Fibroblast of skin of abdomen (primary cell): Measurements from ENCODE around the gene TRIM24.
"Not testable (repeated sequence)": the region's sequence is repeated elsewhere in the genome, so short reads cannot be mapped to it uniquely, and the experiment has no call there.

Source experiments
- DNase-seq: peaks from one replicate; pipeline ENCODE4 v3.0.0-alpha.2; 2013

TRIM24 gene

GRCh38 chr7:138495485-138495884 lies 35.4 kb downstream of the TRIM24 start:
- DNase-seq, result no peak

GRCh38 chr7:138499340-138499739 lies 39.3 kb downstream of the TRIM24 start:
- DNase-seq, result no peak

GRCh38 chr7:138500303-138500702 lies 40.2 kb downstream of the TRIM24 start:
- DNase-seq, result not testable (repeated sequence)

- no peak for DNase-seq
These were observed 40.8 kb downstream of the TRIM24 start for GRCh38 chr7:138500892-138501291.

- peak; percentile 9 for DNase-seq
These were observed 42.1 kb downstream of the TRIM24 start for GRCh38 chr7:138502023-138502767.

GRCh38 chr7:138505361-138505873 lies 45.4 kb downstream of the TRIM24 start:
- DNase-seq, result no peak

- no peak for DNase-seq
These were observed 46.7 kb downstream of the TRIM24 start for GRCh38 chr7:138506764-138507163.

- DNase-seq, result no peak
These were observed 49.9 kb downstream of the TRIM24 start for GRCh38 chr7:138510003-138510402.

- DNase-seq, result no peak
These were observed 52.2 kb downstream of the TRIM24 start for GRCh38 chr7:138512092-138512858.

- no peak for DNase-seq
These were observed 52.8 kb downstream of the TRIM24 start for GRCh38 chr7:138512885-138513284.

GRCh38 chr7:138513344-138513871 lies 53.3 kb downstream of the TRIM24 start:
- DNase-seq, result no peak

GRCh38 chr7:138514044-138514443 lies 54.0 kb downstream of the TRIM24 start:
- DNase-seq, result no peak

- no peak for DNase-seq
These were observed 55.0 kb downstream of the TRIM24 start for GRCh38 chr7:138515001-138515528.

- DNase-seq, result no peak
These were observed 59.2 kb downstream of the TRIM24 start for GRCh38 chr7:138519061-138519798.

- no peak for DNase-seq
These were observed 60.7 kb downstream of the TRIM24 start for GRCh38 chr7:138520742-138521141.

- DNase-seq, result no peak
These were observed 61.9 kb downstream of the TRIM24 start for GRCh38 chr7:138521837-138522461.

GRCh38 chr7:138524259-138524658 lies 64.2 kb downstream of the TRIM24 start:
- DNase-seq, result no peak

GRCh38 chr7:138525757-138526156 lies 65.7 kb downstream of the TRIM24 start:
- no peak for DNase-seq

GRCh38 chr7:138527746-138528223 lies 67.7 kb downstream of the TRIM24 start:
- peak; percentile 0 for DNase-seq

GRCh38 chr7:138536833-138537232 lies 76.8 kb downstream of the TRIM24 start:
- DNase-seq, result not testable (repeated sequence)

GRCh38 chr7:138538518-138538917 lies 78.5 kb downstream of the TRIM24 start:
- DNase-seq, result no peak
